Activated CD4-positive, alpha-beta T cell treated with anti-CD3 and anti-CD28 coated beads for 36 hours (primary cell): Measurements from ENCODE around the gene IL36A. TPM values are rescaled to one million over a fixed set of nuclear protein-coding genes. Genes with fewer than 3 reads are reported as not detected.

Experiments
- ATAC-seq: fragments of 200-7000 bp; cut with Tn5 transposase; one replicate; pipeline ENCODE4 v1.10.0; 2021; ENCODE audit warnings: mild to moderate bottlenecking, moderate library complexity
- CTCF ChIA-PET: fragments of 350-600 bp; sonication (Branson Sonifier 250); formaldehyde crosslinking; loops from one replicate; lab custom pipeline; 2021; ENCODE audit warnings: antibody characterized with exemption; lab: Charles Lee
- POLR2A ChIA-PET: fragments of 350-600 bp; sonication (Branson Sonifier 250); formaldehyde crosslinking; loops from one replicate; lab custom pipeline; 2021; ENCODE audit warnings: antibody characterized with exemption, inconsistent platforms; lab: Charles Lee
- DNase-seq: peaks from one replicate; pipeline ENCODE4 v3.0.0-alpha.2; 2020
- H3K27ac Mint-ChIP-seq: one replicate; pipeline ENCODE4 v1.8.0; 2021; ENCODE audit warnings: mixed read lengths
- H3K27me3 Mint-ChIP-seq: one replicate; pipeline ENCODE4 v1.8.0; 2021; ENCODE audit warnings: mixed read lengths
- H3K36me3 Mint-ChIP-seq: one replicate; pipeline ENCODE4 v1.8.0; 2021; ENCODE audit warnings: low read depth, mixed read lengths
- H3K4me1 Mint-ChIP-seq: one replicate; pipeline ENCODE4 v1.8.0; 2021; ENCODE audit warnings: mixed read lengths
- H3K4me3 Mint-ChIP-seq: one replicate; pipeline ENCODE4 v1.8.0; 2021; ENCODE audit warnings: mild to moderate bottlenecking, moderate library complexity, mixed read lengths
- H3K9me3 Mint-ChIP-seq: one replicate; pipeline ENCODE4 v1.8.0; 2021; ENCODE audit warnings: low read depth, mixed read lengths
- intact Hi-C, 2 experiments: fragments of 100-400 bp; cut with DNase I in 1 of 2; cut with micrococcal nuclease in 1 of 2; formaldehyde crosslinking; loops; one replicate each; pipeline versions ENCODE4 v1.14.2 to v1.15.1; 2022 to 2024; cut with DNase I, micrococcal nuclease
- total RNA-seq, 2 experiments: library from RNA; stranded (reverse); gene quantifications; one replicate each; pipeline ENCODE4 v1.2.3, GENCODE V29; 2021

The IL36A gene
- total RNA-seq, 2 experiments from 2014 or later = not detected

GRCh38 chr2:113009622-113010021 is 4.4 kb downstream of the IL36A start:
- Mint-ChIP-seq H3K27ac (no peak overlapping the region), H3K36me3 (no peaks in the 10 kb centered on the region), H3K9me3 (no peaks in the 10 kb centered on the region), H3K4me3 (no peak overlapping the region), H3K27me3 (no peaks in the 10 kb centered on the region), H3K4me1 (peaks cover 4% of the 10 kb centered on the region)
- POLR2A ChIA-PET = no interaction called here
- ATAC-seq (no peak), DNase-seq (no peak)
- intact Hi-C loops = no loop called here
- CTCF ChIA-PET = interaction anchor here (0.5 to 0.7 kb wide), 2 partner anchors 11 to 54 kb away, joined by 3 read pairs; no protein-coding TSS in a partner anchor

DNA sequence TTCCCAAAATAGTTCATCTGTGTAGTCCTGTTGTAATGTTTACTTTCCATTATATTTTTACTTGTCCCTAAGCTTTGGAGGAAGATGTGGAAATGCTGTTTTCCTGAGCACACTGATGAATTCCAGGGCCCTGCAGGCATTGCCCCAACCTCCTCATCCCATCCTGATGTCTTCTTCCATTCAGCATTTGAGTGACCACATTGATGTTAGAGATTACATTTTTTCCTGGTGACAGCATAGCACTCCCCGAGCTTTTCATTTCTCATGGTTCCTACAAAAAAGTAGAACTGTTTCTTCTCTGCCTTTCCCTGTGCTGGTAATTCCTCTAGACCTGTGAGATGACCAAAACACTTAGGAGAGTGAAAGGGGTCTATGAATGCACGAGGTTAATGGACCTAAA is 4.8 kb downstream of the IL36A start:
- Mint-ChIP-seq H3K27me3 (no peaks in the 10 kb centered on the region), H3K4me3 (no peak overlapping the region), H3K36me3 (no peaks in the 10 kb centered on the region), H3K27ac (no peak overlapping the region), H3K4me1 (peaks cover 4% of the 10 kb centered on the region), H3K9me3 (no peaks in the 10 kb centered on the region)
- intact Hi-C loops = no loop called here
- ATAC-seq = no peak
- ChIA-PET POLR2A (no interaction called here), CTCF (interaction anchor here (0.7 kb wide), 1 partner anchor 11 kb away, joined by 3 read pairs; no protein-coding TSS in a partner anchor)
- no peak for DNase-seq

DNA sequence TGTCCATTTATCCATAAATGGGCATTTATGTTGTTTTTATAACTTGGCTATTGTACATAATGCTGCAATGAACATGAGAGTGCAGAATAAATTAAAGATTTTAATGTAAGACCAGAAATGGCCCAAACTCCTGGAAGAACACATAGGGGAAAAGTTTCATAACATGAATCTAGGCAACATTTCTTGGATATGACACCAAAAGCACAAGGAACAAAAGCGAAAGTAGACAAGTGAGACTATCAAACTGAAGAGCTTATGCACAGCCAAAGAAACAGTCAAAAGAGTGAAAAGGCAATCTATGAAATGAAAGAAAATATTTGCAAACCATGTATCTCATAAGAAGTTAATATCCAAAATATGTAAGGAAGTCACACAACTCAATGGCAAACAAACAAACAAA is 5.8 kb downstream of the IL36A start:
- H3K27me3 Mint-ChIP-seq = no peaks in the 10 kb centered on the region
- H3K9me3 Mint-ChIP-seq = no peaks in the 10 kb centered on the region
- H3K27ac Mint-ChIP-seq = no peak overlapping the region
- peaks cover 11% of the 10 kb centered on the region for H3K4me1 Mint-ChIP-seq
- ATAC-seq = no peak
- intact Hi-C loops = no loop called here
- CTCF ChIA-PET = interaction anchor here (0.7 kb wide), 1 partner anchor 69 kb away, joined by 3 read pairs; no protein-coding TSS in a partner anchor
- no peak overlapping the region for H3K4me3 Mint-ChIP-seq
- H3K36me3 Mint-ChIP-seq = no peaks in the 10 kb centered on the region
- no peak for DNase-seq
- POLR2A ChIA-PET = no interaction called here

DNA sequence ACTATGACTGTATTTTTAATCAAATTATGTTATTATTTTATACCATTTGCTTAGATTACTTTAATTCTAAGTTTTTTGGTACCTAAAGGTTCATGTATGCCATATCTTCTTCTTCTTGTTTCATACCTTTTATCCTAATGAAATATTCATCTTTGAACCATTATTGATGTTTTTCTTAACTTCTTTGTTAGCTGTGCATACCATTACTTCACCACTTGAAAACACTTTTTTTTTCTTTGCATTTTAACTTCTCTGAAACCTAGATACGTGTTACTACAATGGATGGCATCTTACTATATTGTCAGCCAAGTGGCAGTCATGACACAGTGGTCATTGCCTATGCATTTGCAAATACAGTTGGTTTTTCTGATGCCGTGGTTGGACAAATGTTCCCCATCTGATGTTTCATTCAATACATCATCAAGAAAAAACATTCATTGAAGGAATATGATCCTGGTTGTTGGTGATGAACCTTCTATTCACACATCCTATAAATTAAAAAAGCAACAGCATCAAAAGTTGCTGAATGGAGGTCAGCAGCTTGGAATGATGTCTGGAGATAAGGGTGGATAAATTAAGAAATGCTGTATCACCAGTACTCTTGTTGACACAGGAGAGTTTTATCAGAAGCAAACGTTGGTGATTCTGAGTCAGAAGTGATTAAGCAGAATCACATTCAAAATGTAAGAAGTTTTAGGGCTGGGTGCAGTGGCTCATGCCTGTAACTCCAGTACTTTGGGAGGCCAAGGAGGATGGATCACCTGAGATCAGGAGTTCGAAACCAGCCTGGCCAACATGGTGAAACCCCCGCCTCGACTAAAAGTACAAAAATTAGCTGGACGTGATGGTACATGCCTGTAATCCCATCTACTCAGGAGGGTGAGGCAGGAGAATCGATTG is 7.4 kb downstream of the IL36A start:
- ATAC-seq = no peak
- CTCF ChIA-PET = interaction anchor here (0.6 to 0.7 kb wide), 2 partner anchors 68 to 128 kb away, joined by 3 read pairs; no protein-coding TSS in a partner anchor
- intact Hi-C loops = no loop called here

DNA sequence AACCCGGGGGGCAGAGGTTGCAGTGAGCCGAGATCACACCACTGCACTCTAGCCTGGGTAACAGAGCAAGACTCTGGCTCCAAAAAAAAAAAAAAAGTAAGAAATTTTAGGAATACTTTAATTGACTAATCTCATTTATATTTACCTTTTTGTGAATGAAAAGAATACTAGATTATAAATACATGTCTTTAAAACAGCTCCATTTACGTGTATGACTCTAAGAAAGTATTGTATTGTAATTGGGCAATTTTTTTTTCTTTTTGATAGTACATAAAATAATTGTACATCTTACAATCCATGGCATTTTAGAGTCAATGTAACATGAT is 8.0 kb downstream of the IL36A start:
- intact Hi-C loops = no loop called here
- ChIA-PET POLR2A (no interaction called here), CTCF (interaction anchor here (0.6 to 0.8 kb wide), 3 partner anchors 67 to 265 kb away, joined by 3 read pairs; no protein-coding TSS in a partner anchor)
- H3K9me3 Mint-ChIP-seq = no peaks in the 10 kb centered on the region
- H3K4me1 Mint-ChIP-seq = peaks cover 12% of the 10 kb centered on the region
- DNase-seq = no peak
- H3K27me3 Mint-ChIP-seq = peaks cover under 1% of the 10 kb centered on the region
- ATAC-seq = no peak
- no peak overlapping the region for H3K4me3 Mint-ChIP-seq
- no peaks in the 10 kb centered on the region for H3K36me3 Mint-ChIP-seq
- H3K27ac Mint-ChIP-seq = no peak overlapping the region

More for the DNA sequence above, 7.4 kb downstream of the IL36A start:
- no peak overlapping the region for H3K4me3 Mint-ChIP-seq
- no peak for DNase-seq
- no peaks in the 10 kb centered on the region for H3K36me3 Mint-ChIP-seq
- POLR2A ChIA-PET = no interaction called here
- H3K4me1 Mint-ChIP-seq = peaks cover 12% of the 10 kb centered on the region
- H3K27ac Mint-ChIP-seq = no peak overlapping the region
- H3K27me3 Mint-ChIP-seq = no peaks in the 10 kb centered on the region
- H3K9me3 Mint-ChIP-seq = no peaks in the 10 kb centered on the region

DNA sequence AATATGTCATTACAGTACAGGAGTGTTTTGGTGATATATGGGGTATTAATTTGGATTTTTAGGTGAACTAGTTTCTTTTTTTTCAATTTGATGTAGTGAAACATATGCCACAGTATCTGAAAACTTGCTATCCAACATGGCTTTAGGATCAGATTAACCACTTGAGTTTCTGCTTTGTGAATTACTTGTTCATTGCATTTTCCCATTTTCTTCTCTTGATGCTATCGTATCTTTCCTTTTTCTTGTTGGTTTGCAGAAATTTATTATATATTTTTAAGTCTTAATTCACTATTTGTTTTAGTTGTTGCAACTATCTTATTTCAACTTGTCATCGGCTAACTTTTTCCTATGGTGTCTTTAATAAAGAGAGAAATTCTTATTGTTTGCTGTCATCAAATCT is 8.8 kb downstream of the IL36A start:
- POLR2A ChIA-PET = no interaction called here
- Mint-ChIP-seq H3K36me3 (no peaks in the 10 kb centered on the region), H3K4me1 (peaks cover 12% of the 10 kb centered on the region), H3K27me3 (peaks cover 8% of the 10 kb centered on the region), H3K9me3 (peaks cover 7% of the 10 kb centered on the region), H3K4me3 (no peak overlapping the region), H3K27ac (no peak overlapping the region)
- CTCF ChIA-PET = interaction anchor here (0.8 kb wide), 1 partner anchor 264 kb away, joined by 3 read pairs; no protein-coding TSS in a partner anchor
- ATAC-seq = no peak
- no peak for DNase-seq
- intact Hi-C loops = no loop called here

DNA sequence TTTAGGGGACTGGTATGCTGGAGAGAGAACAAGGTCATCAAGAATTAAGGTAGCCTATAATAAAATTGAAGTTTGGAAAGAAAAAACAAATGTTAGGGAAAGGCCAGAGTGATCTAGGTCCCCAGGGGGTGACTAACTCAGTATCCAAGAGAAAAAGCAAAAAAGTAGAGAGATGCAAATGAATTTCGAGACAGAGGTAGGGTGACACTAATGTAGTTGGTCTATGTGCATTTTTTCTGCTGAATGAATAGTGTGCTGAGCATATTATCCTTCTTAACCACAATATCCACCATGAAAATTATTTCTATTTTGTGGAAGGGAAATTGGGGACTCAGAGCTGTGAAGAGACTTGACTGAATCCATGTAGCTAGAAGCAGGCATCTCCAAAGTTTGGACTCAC is 9.8 kb downstream of the IL36A start:
- intact Hi-C loops = no loop called here
- ChIA-PET CTCF (no interaction called here), POLR2A (no interaction called here)
- peaks cover 10% of the 10 kb centered on the region for H3K9me3 Mint-ChIP-seq
- DNase-seq = no peak
- no peak overlapping the region for H3K27ac Mint-ChIP-seq
- peaks cover 8% of the 10 kb centered on the region for H3K27me3 Mint-ChIP-seq
- H3K4me3 Mint-ChIP-seq = no peak overlapping the region
- no peak for ATAC-seq
- no peaks in the 10 kb centered on the region for H3K36me3 Mint-ChIP-seq
- peaks cover 10% of the 10 kb centered on the region for H3K4me1 Mint-ChIP-seq

GRCh38 chr2:113015655-113016054 is 10.4 kb downstream of the IL36A start:
- H3K4me3 Mint-ChIP-seq = no peak overlapping the region
- H3K27ac Mint-ChIP-seq = no peak overlapping the region
- peaks cover 8% of the 10 kb centered on the region for H3K27me3 Mint-ChIP-seq
- ChIA-PET POLR2A (no interaction called here), CTCF (no interaction called here)
- H3K9me3 Mint-ChIP-seq = peaks cover 10% of the 10 kb centered on the region
- intact Hi-C loops = no loop called here
- no peaks in the 10 kb centered on the region for H3K36me3 Mint-ChIP-seq
- peak; percentile 30 for ATAC-seq
- H3K4me1 Mint-ChIP-seq = peaks cover 8% of the 10 kb centered on the region
- DNase-seq = no peak

- Mint-ChIP-seq H3K27me3 (peaks cover 8% of the 10 kb centered on the region), H3K4me3 (no peak overlapping the region), H3K9me3 (peaks cover 10% of the 10 kb centered on the region), H3K36me3 (no peaks in the 10 kb centered on the region), H3K27ac (no peak overlapping the region), H3K4me1 (peaks cover 8% of the 10 kb centered on the region)
- CTCF ChIA-PET = interaction anchor here (1.1 kb wide), 1 partner anchor 77 kb away, joined by 4 read pairs; no protein-coding TSS in a partner anchor
- intact Hi-C loops = no loop called here
- DNase-seq (no peak), ATAC-seq (no peak)
- POLR2A ChIA-PET = no interaction called here
Measured at GRCh38 chr2:113018509-113018908, 13.2 kb downstream of the IL36A start.

GRCh38 chr2:113021312-113021711 is 16.1 kb downstream of the IL36A start:
- Mint-ChIP-seq H3K36me3 (no peaks in the 10 kb centered on the region), H3K27ac (no peak overlapping the region)
- POLR2A ChIA-PET = no interaction called here

DNA sequence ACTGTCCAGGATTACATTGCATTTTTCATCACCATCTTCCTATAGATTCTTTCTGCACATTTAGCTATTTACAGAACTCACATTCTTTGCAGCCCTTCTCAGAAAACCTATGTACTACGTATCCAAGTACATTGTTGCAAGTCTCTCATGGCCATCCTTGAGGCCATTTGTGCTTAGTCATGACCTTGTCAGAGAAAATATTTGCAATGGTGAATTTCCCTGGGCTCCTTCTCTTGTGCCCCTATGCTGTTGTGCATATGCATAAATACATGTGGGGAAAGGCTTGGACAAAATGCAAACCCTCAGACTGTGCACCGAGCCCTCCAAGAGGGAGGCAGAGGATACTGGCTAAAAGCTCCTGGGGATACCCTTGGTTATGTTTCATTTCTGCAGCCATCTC is 19.5 kb downstream of the IL36A start:
- DNase-seq = no peak
- Mint-ChIP-seq H3K4me1 (no peaks in the 10 kb centered on the region), H3K4me3 (no peak overlapping the region), H3K9me3 (no peaks in the 10 kb centered on the region), H3K27ac (no peak overlapping the region), H3K27me3 (peaks cover 5% of the 10 kb centered on the region), H3K36me3 (no peaks in the 10 kb centered on the region)
- ChIA-PET POLR2A (no interaction called here), CTCF (no interaction called here)
- intact Hi-C loops = no loop called here
- no peak for ATAC-seq

More at GRCh38 chr2:113021312-113021711, 16.1 kb downstream of the IL36A start:
- no peak overlapping the region for H3K4me3 Mint-ChIP-seq
- CTCF ChIA-PET = interaction anchor here (0.6 to 1.4 kb wide), 3 partner anchors 11 to 176 kb away, joined by 3 read pairs; no protein-coding TSS in a partner anchor
- H3K9me3 Mint-ChIP-seq = peaks cover 10% of the 10 kb centered on the region
- no peaks in the 10 kb centered on the region for H3K4me1 Mint-ChIP-seq
- intact Hi-C loops = no loop called here
- H3K27me3 Mint-ChIP-seq = peaks cover 8% of the 10 kb centered on the region
- ATAC-seq (no peak), DNase-seq (no peak)

GRCh38 chr2:113025737-113026136 is 20.5 kb downstream of the IL36A start:
- no peak overlapping the region for H3K27ac Mint-ChIP-seq
- CTCF ChIA-PET = interaction anchor here (0.6 kb wide), 1 partner anchor 19 kb away, joined by 4 read pairs; no protein-coding TSS in a partner anchor
- H3K4me3 Mint-ChIP-seq = no peak overlapping the region
- H3K4me1 Mint-ChIP-seq = no peaks in the 10 kb centered on the region
- DNase-seq = no peak
- POLR2A ChIA-PET = no interaction called here
- peaks cover 5% of the 10 kb centered on the region for H3K27me3 Mint-ChIP-seq
- intact Hi-C loops = no loop called here
- no peaks in the 10 kb centered on the region for H3K36me3 Mint-ChIP-seq
- ATAC-seq = no peak
- no peaks in the 10 kb centered on the region for H3K9me3 Mint-ChIP-seq
